B cell (primary cell): Measurements from ENCODE around the gene ZSWIM7. TPM values are rescaled to one million over a fixed set of nuclear protein-coding genes. Genes with fewer than 3 reads are reported as not detected.

Experiments
- ATAC-seq: fragments of 200-7000 bp; cut with Tn5 transposase; one replicate; pipeline ENCODE4 v1.10.0; 2021; ENCODE audit warnings: low read depth, mild to moderate bottlenecking, moderate number of reproducible peaks, moderate library complexity
- CTCF ChIA-PET: fragments of 350-600 bp; sonication (Branson Sonifier 250); formaldehyde crosslinking; loops from one replicate; lab custom pipeline; 2021; ENCODE audit warnings: antibody characterized with exemption, inconsistent platforms; lab: Charles Lee
- POLR2A ChIA-PET: fragments of 350-600 bp; sonication (Branson Sonifier 250); formaldehyde crosslinking; loops from one replicate; lab custom pipeline; 2021; ENCODE audit warnings: antibody characterized with exemption; lab: Charles Lee
- DNase-seq: peaks from one replicate; pipeline ENCODE4 v3.0.0; 2013
- H2AFZ ChIP-seq: 2 replicates; pipeline ENCODE4 v1.6.1; 2012; ENCODE audit warnings: mild to moderate bottlenecking, low read depth, low read length; ENCODE audit not compliant: insufficient read depth, poor library complexity, severe bottlenecking
- H3K27ac ChIP-seq, 2 donors: 1 replicate in 1 of 2; 2 replicates in 1 of 2; pipeline ENCODE4 v1.5.1; 2012 to 2013; ENCODE audit warnings: low read length in 2 of 2, mild to moderate bottlenecking in 2 of 2, moderate library complexity in 1 of 2
- H3K27me3 ChIP-seq, 4 experiments: fragments of 200-600 bp in 1 of 4; sonication (generic) in 1 of 4; replicated peaks in 1 of 4; 1 replicate in 2 of 4; 2 replicates in 2 of 4; pipeline versions ENCODE4 v1.6.1 to v1.7.0; 2013 to 2016; ENCODE audit warnings: low read length in 3 of 4, mild to moderate bottlenecking in 2 of 4, mixed read lengths in 1 of 4, moderate library complexity in 1 of 4; ENCODE audit not compliant: insufficient read depth in 4 of 4, control insufficient read depth in 3 of 4; ENCODE audit errors: control extremely low read depth in 1 of 4
- H3K36me3 ChIP-seq, 2 experiments: replicated peaks in 1 of 2; 1 replicate in 1 of 2; 2 replicates in 1 of 2; pipeline versions ENCODE4 v1.6.1 to v1.7.1; 2013; ENCODE audit warnings: low read length in 1 of 2; ENCODE audit not compliant: insufficient read depth in 2 of 2, control insufficient read depth in 1 of 2; ENCODE audit errors: control extremely low read depth in 1 of 2, extremely low read depth in 1 of 2
- H3K4me1 ChIP-seq, 2 donors: fragments of 200-600 bp in 1 of 2; sonication (generic) in 1 of 2; 1 replicate in 1 of 2; 2 replicates in 1 of 2; pipeline versions ENCODE4 v1.5.1 to v1.6.1; 2013 to 2017; ENCODE audit warnings: low read length in 2 of 2; ENCODE audit not compliant: control insufficient read depth in 2 of 2, insufficient read depth in 2 of 2
- H3K4me2 ChIP-seq: replicated peaks from 2 replicates; pipeline ENCODE3; 2012; ENCODE audit warnings: mild to moderate bottlenecking, low read depth, low read length; ENCODE audit not compliant: poor library complexity, severe bottlenecking
- H3K4me3 ChIP-seq, 5 experiments: fragments of 200-600 bp in 1 of 5; sonication (generic) in 1 of 5; 1 replicate in 3 of 5; 2 replicates in 2 of 5; pipeline versions ENCODE4 v1.5.1 to v1.7.0; 2011 to 2016; ENCODE audit warnings: low read length in 4 of 5, mild to moderate bottlenecking in 4 of 5, low read depth in 2 of 5, control low read depth in 1 of 5, moderate library complexity in 1 of 5; ENCODE audit not compliant: insufficient read depth in 1 of 5; ENCODE audit errors: control extremely low read depth in 1 of 5, extremely low read depth in 1 of 5
- H3K79me2 ChIP-seq: fragments of 200-600 bp; sonication (generic); one replicate; pipeline ENCODE4 v1.6.0; 2016; ENCODE audit warnings: low read length; ENCODE audit not compliant: control insufficient read depth, insufficient read depth
- H3K9ac ChIP-seq: fragments of 200-600 bp; sonication (generic); 2 replicates; pipeline ENCODE4 v1.6.1; 2017; ENCODE audit warnings: mild to moderate bottlenecking, low read length, moderate library complexity
- H3K9me3 ChIP-seq, 3 donors: one replicate each; pipeline versions ENCODE4 v1.6.1 to v1.7.1; 2013; ENCODE audit warnings: low read length in 2 of 3; ENCODE audit not compliant: control insufficient read depth in 2 of 3, insufficient read depth in 1 of 3; ENCODE audit errors: control extremely low read depth in 1 of 3
- H4K20me1 ChIP-seq: 2 replicates; pipeline ENCODE4 v1.6.0; 2012; ENCODE audit warnings: mild to moderate bottlenecking, low read length; ENCODE audit not compliant: insufficient read depth, control insufficient read depth, poor library complexity, severe bottlenecking
- H3K27ac Mint-ChIP-seq: one replicate; pipeline ENCODE4 v1.8.0; 2021; ENCODE audit warnings: mixed read lengths
- H3K27me3 Mint-ChIP-seq: one replicate; pipeline ENCODE4 v1.8.0; 2021; ENCODE audit warnings: mixed read lengths
- H3K4me1 Mint-ChIP-seq: one replicate; pipeline ENCODE4 v1.8.0; 2021; ENCODE audit warnings: mixed read lengths
- H3K4me3 Mint-ChIP-seq: one replicate; pipeline ENCODE4 v1.8.0; 2021; ENCODE audit warnings: mixed read lengths
- H3K9me3 Mint-ChIP-seq: one replicate; pipeline ENCODE4 v1.8.0; 2022; ENCODE audit warnings: mixed read lengths; ENCODE audit not compliant: insufficient read depth
- CTCF ChIP-seq: fragments of 200-600 bp; IDR thresholded peaks from one replicate; pipeline ENCODE4 v1.8.0; 2022; ENCODE audit warnings: antibody characterized with exemption, mild to moderate bottlenecking
- EZH2 ChIP-seq: IDR thresholded peaks from 2 replicates; pipeline ENCODE4 v1.6.1; 2012; ENCODE audit warnings: borderline replicate concordance, low read depth, mild to moderate bottlenecking, moderate library complexity, low read length; ENCODE audit not compliant: insufficient read depth, poor library complexity, severe bottlenecking
- WGBS: methylation state at CpG from one replicate; pipeline ENCODE4 v1.1.5; 2013; ENCODE audit warnings: missing lambda C conversion rate; ENCODE audit not compliant: insufficient coverage; 5-methylcytosine and 5-hydroxymethylcytosine counted together
- intact Hi-C: fragments of 100-400 bp; cut with micrococcal nuclease; formaldehyde crosslinking; loops from one replicate; pipeline ENCODE4 v1.10.0; 2022
- polyA plus RNA-seq: library from polyadenylated mRNA; depleted of rRNA; stranded (reverse); fragments of >200 nt; gene quantifications from 2 replicates; pipeline ENCODE4 v1.2.3, GENCODE V29; 2012
- total RNA-seq, 2 donors: library from RNA; stranded (reverse); fragments of 120-200 nt in 1 of 2; gene quantifications; 1 replicate in 1 of 2; 2 replicates in 1 of 2; pipeline versions ENCODE4 v1.2.3 to v1.2.4, GENCODE V29; 2013 to 2022

ZSWIM7 gene
- total and polyA plus RNA-seq, 2 donors (not counting 1 experiment from before 2014, with no cell fraction given), result 25.1 to 39.3 TPM

GRCh38 chr17:16048811-16049449 lies 49.4 kb upstream of the ZSWIM7 start:
- H3K36me3 ChIP-seq, result peaks cover 0 to 80% of the 10 kb centered on the region in 2 experiments
- H3K4me3 ChIP-seq, result no peak overlapping the region
- H2AFZ ChIP-seq, result no peak overlapping the region
- no peak overlapping the region for H3K9ac ChIP-seq
- ChIA-PET CTCF (no interaction called here), POLR2A (no interaction called here)
- H3K27ac ChIP-seq, result no peak overlapping the region
- TF ChIP-seq CTCF (no peak), EZH2 (no peak)
- H4K20me1 ChIP-seq, result peaks cover 14% of the 10 kb centered on the region
- H3K4me1 Mint-ChIP-seq, result no peaks in the 10 kb centered on the region
- H3K27ac Mint-ChIP-seq, result no peak overlapping the region
- no peak overlapping the region for H3K4me2 ChIP-seq
- no peaks in the 10 kb centered on the region for H3K27me3 Mint-ChIP-seq
- H3K27me3 ChIP-seq, result no peaks in the 10 kb centered on the region
- WGBS, result 99% methylated on average over 8 of the region's 14 CpGs
- intact Hi-C loops, result no loop called here
- DNase-seq (no peak), ATAC-seq (no peak)
- no peak overlapping the region for H3K4me3 Mint-ChIP-seq
- H3K9me3 Mint-ChIP-seq, result no peaks in the 10 kb centered on the region
- H3K79me2 ChIP-seq, result peaks cover 19% of the 10 kb centered on the region
- no peaks in the 10 kb centered on the region for H3K4me1 ChIP-seq
- no peaks in the 10 kb centered on the region for H3K9me3 ChIP-seq

- no peak overlapping the region for H3K27ac Mint-ChIP-seq
These were observed 47.5 kb upstream of the ZSWIM7 start for GRCh38 chr17:16046966-16047365.

More at GRCh38 chr17:16046966-16047365, 47.5 kb upstream of the ZSWIM7 start:
- TF ChIP-seq CTCF (no peak), EZH2 (no peak)
- Mint-ChIP-seq H3K4me1 (no peaks in the 10 kb centered on the region), H3K4me3 (no peak overlapping the region), H3K27me3 (no peaks in the 10 kb centered on the region), H3K9me3 (no peaks in the 10 kb centered on the region)
- Histone ChIP-seq H3K9ac (no peak overlapping the region), H3K27me3 (no peaks in the 10 kb centered on the region), H3K4me3 (no peak overlapping the region), H4K20me1 (peaks cover 5% of the 10 kb centered on the region), H3K9me3 (no peaks in the 10 kb centered on the region), H3K4me2 (no peak overlapping the region), H2AFZ (no peak overlapping the region), H3K79me2 (peaks cover 12% of the 10 kb centered on the region), H3K36me3 (peaks cover 0 to 83% of the 10 kb centered on the region in 2 experiments), H3K4me1 (no peaks in the 10 kb centered on the region), H3K27ac (no peak overlapping the region)
- ATAC-seq (no peak), DNase-seq (no peak)
- POLR2A ChIA-PET, result no interaction called here
- 100% methylated on average over 1 of the region's 3 CpGs for whole genome bisulfite sequencing
- CTCF ChIA-PET, result no interaction called here
- intact Hi-C loops, result no loop called here
